NCI-H2107 treated with DMSO at 0.1 percent for 48 hours (cell line): ENCODE measurements around the gene ARL10.

Source experiments
- DNase-seq: peaks from one replicate; lab custom pipeline; 2025; ENCODE audit not compliant: unreplicated experiment; lab: John Stamatoyannopoulos, UW

Gene ARL10

GRCh38 chr5:176410486-176411180 is 45.3 kb downstream of the ARL10 start:
- no peak for DNase-seq

DNA sequence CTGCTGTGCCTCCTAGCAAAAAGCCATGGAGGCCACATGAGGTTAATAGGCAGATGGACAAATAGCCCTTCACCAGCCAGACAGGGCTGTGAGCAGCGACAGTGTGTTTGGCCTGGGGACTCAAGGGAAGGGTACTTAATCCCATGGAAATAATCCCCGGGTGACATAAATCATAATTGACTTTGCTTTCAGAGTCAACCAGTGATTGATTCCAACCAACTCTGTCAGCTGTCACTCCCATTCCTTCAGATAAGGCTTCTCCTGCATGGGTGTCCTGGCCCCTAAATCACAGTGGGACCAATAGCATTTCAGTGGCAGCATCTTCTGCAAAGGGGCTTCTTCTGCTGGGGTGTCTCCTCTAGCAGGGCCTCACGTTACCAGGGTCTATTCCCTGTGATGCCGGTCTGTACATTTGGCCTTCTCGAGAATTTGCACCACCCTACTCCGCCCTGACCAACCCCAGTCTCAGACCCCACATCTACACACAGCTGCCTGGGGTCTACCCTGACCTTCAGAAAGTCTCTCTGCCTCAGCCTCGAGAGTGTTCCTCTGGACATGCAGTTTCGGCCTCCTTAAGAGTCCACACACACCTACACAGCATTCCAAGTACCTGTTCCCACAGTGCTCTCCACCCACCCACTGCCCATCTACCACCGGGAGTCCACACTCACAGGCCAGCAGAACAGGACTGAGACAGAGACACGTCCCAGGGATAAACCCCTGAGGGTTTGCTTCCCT is 47.4 kb downstream of the ARL10 start:
- DNase-seq, result no peak

DNA sequence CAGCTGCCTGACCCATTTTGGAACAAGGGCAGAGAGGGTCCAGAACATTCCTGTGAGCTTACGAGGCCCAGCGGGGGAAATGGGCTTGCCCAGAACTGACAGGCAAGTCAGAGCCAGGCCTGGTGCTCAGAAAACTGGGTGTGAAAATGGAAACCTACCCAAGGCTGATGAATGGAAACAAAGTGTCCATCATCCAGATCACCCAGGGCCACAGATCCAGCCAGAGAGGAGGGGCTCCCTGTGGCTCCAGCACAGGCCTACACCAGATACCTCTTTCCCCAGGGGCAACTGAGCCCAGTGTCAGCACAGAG is 47.9 kb downstream of the ARL10 start:
- DNase-seq, result no peak

- no peak for DNase-seq
These were observed 48.5 kb downstream of the ARL10 start for GRCh38 chr5:176413709-176414191.

- DNase-seq, result no peak
These were observed 49.4 kb downstream of the ARL10 start for GRCh38 chr5:176414704-176415103.

- no peak for DNase-seq
These were observed 50.1 kb downstream of the ARL10 start for GRCh38 chr5:176415240-176415951.

- DNase-seq, result peak; percentile 20
These were observed 51.0 kb downstream of the ARL10 start, which contains the start of gene CLTB for GRCh38 chr5:176415952-176416924. TSS of gene CLTB (minus strand) at chr5:176416539. CDS start at chr5:176416363, 176 bp downstream.

- no peak for DNase-seq
These were observed 51.7 kb downstream of the ARL10 start for GRCh38 chr5:176416965-176417364.

DNA sequence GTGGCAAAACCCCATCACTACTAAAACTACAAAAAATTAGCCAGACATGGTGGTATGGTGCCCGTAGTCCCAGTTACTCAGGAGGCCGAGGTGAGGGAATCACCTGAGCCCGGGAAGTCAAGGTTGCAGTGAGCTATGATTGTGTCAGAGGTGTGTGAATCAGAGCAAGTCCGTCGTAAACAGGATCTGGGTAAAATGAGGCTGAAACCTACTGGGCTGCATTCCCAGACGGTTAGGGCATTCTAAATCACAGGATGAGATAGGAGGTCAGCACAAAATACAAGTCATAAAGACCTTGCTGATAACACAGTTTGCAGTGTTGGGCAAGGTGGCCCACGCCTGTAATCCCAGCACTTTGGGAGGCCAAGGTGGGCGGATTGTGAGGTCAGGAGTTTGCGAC is 53.0 kb downstream of the ARL10 start:
- DNase-seq, result no peak

- DNase-seq, result no peak
These were observed 54.8 kb downstream of the ARL10 start for GRCh38 chr5:176420086-176420485.

DNA sequence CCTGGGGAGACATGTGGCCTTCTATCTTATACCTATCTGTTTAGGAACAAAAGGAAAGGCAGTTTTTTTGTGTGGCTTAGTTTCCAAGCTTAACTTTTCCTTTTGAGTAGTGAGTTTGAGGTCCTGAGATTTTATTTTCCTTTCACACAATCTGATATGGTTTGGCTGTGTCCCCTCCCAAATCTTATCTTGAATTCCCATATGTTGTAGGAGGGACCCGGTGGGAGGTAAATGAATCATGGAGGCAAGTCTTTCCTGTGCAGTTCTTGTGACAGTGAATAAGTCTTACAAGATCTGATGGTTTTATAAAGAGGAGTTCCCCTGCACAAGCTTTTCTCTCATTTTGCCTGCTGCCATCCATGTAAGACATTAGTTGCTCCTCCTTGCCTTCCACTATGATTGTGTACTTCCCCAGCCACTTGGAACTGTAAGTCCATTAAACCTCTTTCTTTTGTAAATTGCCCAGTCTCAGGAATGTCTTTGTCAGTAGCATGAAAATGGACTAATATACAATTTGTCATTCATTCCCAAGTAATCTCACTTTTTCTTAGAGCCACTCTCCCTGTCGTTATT is 55.8 kb downstream of the ARL10 start:
- no peak for DNase-seq

- no peak for DNase-seq
These were observed 58.9 kb downstream of the ARL10 start for GRCh38 chr5:176424181-176424580.

GRCh38 chr5:176425138-176425537 is 59.9 kb downstream of the ARL10 start:
- DNase-seq, result no peak

- DNase-seq, result no peak
These were observed 60.5 kb downstream of the ARL10 start for GRCh38 chr5:176425791-176426190.

- DNase-seq, result no peak
These were observed 61.6 kb downstream of the ARL10 start for GRCh38 chr5:176426876-176427275.

GRCh38 chr5:176427971-176428370 is 62.7 kb downstream of the ARL10 start:
- no peak for DNase-seq

DNA sequence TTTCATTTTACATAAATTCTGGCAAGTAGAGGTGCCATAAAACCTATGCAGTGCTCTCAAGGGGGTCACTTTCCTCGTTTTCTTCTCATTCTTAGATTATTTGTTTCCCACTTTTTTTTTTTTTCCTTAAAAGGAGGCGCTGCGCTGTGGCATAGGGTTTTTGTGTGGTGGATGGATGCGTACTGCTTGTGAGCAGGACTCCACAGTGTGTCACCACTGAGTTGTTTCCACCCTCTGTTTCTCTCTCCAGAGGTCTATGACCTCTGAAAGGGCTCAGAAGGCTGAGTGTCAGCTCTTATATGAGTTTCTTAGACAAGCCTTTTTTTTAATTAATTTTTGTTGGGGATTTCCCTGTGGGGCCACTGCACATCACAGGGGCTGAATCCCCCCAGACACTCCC is 64.7 kb downstream of the ARL10 start:
- no peak for DNase-seq
